Fibroblast of mammary gland (primary cell): ENCODE data around the gene LAMB2.

Source experiments
- DNase-seq: peaks from one replicate; pipeline ENCODE4 v3.0.0-alpha.2; 2010; ENCODE audit warnings: low read depth
- H3K4me3 ChIP-seq: 2 replicates; pipeline ENCODE4 v1.5.1; 2011; ENCODE audit warnings: low read depth, mild to moderate bottlenecking, low read length, moderate library complexity; ENCODE audit not compliant: control insufficient read depth
- CTCF ChIP-seq: conservative IDR thresholded peaks from 2 replicates; pipeline ENCODE4 v1.5.1; 2011; ENCODE audit warnings: low read depth, low read length, inconsistent platforms; ENCODE audit not compliant: control insufficient read depth, insufficient read depth

The LAMB2 gene

GRCh38 chr3:49081429-49081828 lies 51.4 kb downstream of the LAMB2 start:
- no peak overlapping the region for H3K4me3 ChIP-seq
- no peak for TF ChIP-seq CTCF
- DNase-seq, result no peak

GRCh38 chr3:49079270-49079669 lies 53.6 kb downstream of the LAMB2 start:
- no peak overlapping the region for H3K4me3 ChIP-seq
- no peak for TF ChIP-seq CTCF
- no peak for DNase-seq

GRCh38 chr3:49076646-49077045 lies 56.2 kb downstream of the LAMB2 start:
- DNase-seq, result no peak
- no peak for TF ChIP-seq CTCF
- no peak overlapping the region for H3K4me3 ChIP-seq

- no peak overlapping the region for H3K4me3 ChIP-seq
- TF ChIP-seq CTCF, result no peak
- DNase-seq, result no peak
Observed at GRCh38 chr3:49076116-49076515, 56.7 kb downstream of the LAMB2 start.
